HG03571 (cell line): ENCODE results near the gene UVRAG.

ENCODE experiments used
- ATAC-seq: cut with Tn5 transposase; IDR thresholded peaks from one replicate; pipeline ENCODE4 v1.9.1; 2021; ENCODE audit not compliant: unreplicated experiment

The UVRAG gene

GRCh38 chr11:75802913-75803820 lies 11.8 kb upstream of the UVRAG start:
- no peak for ATAC-seq

- no peak for ATAC-seq
These were observed 5.9 kb upstream of the UVRAG start for GRCh38 chr11:75809111-75809510.

- no peak for ATAC-seq
These were observed 5.0 kb upstream of the UVRAG start for GRCh38 chr11:75809991-75810390.

- ATAC-seq = no peak
These were observed 4.2 kb upstream of the UVRAG start for GRCh38 chr11:75810637-75811390.

- ATAC-seq = no peak
These were observed 3.5 kb upstream of the UVRAG start for GRCh38 chr11:75811485-75811884.

- ATAC-seq = no peak
These were observed 2.4 kb upstream of the UVRAG start for GRCh38 chr11:75812542-75813040.

GRCh38 chr11:75813124-75813523 lies 1.9 kb upstream of the UVRAG start:
- ATAC-seq = no peak

GRCh38 chr11:75813622-75814039 lies 1.4 kb upstream of the UVRAG start:
- ATAC-seq = no peak

GRCh38 chr11:75814363-75814676 lies 690 bp upstream of the UVRAG start:
- peak; percentile 22 for ATAC-seq

- ATAC-seq = peak; percentile 4
These were observed 547 bp downstream of the UVRAG start for GRCh38 chr11:75815345-75816168.

- ATAC-seq = no peak
These were observed 1.7 kb downstream of the UVRAG start for GRCh38 chr11:75816561-75817239.

GRCh38 chr11:75820645-75821044 lies 5.6 kb downstream of the UVRAG start:
- no peak for ATAC-seq

- ATAC-seq = no peak
These were observed 6.2 kb downstream of the UVRAG start for GRCh38 chr11:75821202-75821601.

- ATAC-seq = no peak
These were observed 7.5 kb downstream of the UVRAG start for GRCh38 chr11:75822541-75822940.

GRCh38 chr11:75823415-75823814 lies 8.4 kb downstream of the UVRAG start:
- no peak for ATAC-seq

GRCh38 chr11:75823946-75824345 lies 8.9 kb downstream of the UVRAG start:
- no peak for ATAC-seq

GRCh38 chr11:75826461-75827230 lies 11.6 kb downstream of the UVRAG start:
- ATAC-seq = no peak

- ATAC-seq = no peak
These were observed 12.6 kb downstream of the UVRAG start for GRCh38 chr11:75827562-75827961.

GRCh38 chr11:75831915-75832502 lies 17.0 kb downstream of the UVRAG start:
- ATAC-seq = no peak

- no peak for ATAC-seq
These were observed 19.7 kb downstream of the UVRAG start for GRCh38 chr11:75834728-75835127.
